Transverse colon (tissue), 4 donors: ENCODE results near the gene FAM13A. TPM values are rescaled to one million over a fixed set of nuclear protein-coding genes. Genes with fewer than 3 reads are reported as not detected.
A peak's percentile ranks its signal among the peaks of the same experiment; 100 is the strongest.

Source experiments
- DNase-seq: peaks from one replicate; pipeline ENCODE4 v3.0.0-alpha.2; 2019
- H3K27ac ChIP-seq, 4 donors: fragments of 200-600 bp; sonication (generic); 2 replicates each; pipeline ENCODE4 v1.5.1; 2016 to 2018; ENCODE audit warnings: inconsistent platforms in 4 of 4
- H3K27me3 ChIP-seq: fragments of 200-600 bp; sonication (generic); 2 replicates; pipeline ENCODE4 v1.5.1; 2017; ENCODE audit warnings: inconsistent platforms
- H3K36me3 ChIP-seq, 4 donors: fragments of 200-600 bp; sonication (generic); 2 replicates each; pipeline ENCODE4 v1.5.1; 2017 to 2019; ENCODE audit warnings: inconsistent platforms in 4 of 4
- H3K4me1 ChIP-seq, 4 donors: fragments of 200-600 bp; sonication (generic); 2 replicates each; pipeline ENCODE4 v1.5.1; 2017 to 2020; ENCODE audit warnings: inconsistent platforms in 4 of 4
- H3K4me3 ChIP-seq, 4 donors: fragments of 200-600 bp; sonication (generic); 1 replicate in 1 of 4; 2 replicates in 3 of 4; pipeline versions ENCODE4 v1.5.1 to v1.6.1; 2017 to 2019; ENCODE audit warnings: inconsistent platforms in 4 of 4
- H3K9me3 ChIP-seq, 2 donors: fragments of 200-600 bp; sonication (generic); 2 replicates each; pipeline ENCODE4 v1.5.1; 2017 to 2019; ENCODE audit warnings: inconsistent platforms in 2 of 2
- CTCF ChIP-seq, 5 experiments: fragments of 200-600 bp in 3 of 5; fragments of 450-650 bp in 2 of 5; sonication (generic) in 3 of 5; IDR thresholded peaks; 1 replicate in 2 of 5; 2 replicates in 3 of 5; pipeline ENCODE4 v1.5.1; 2016 to 2017; ENCODE audit warnings: antibody characterized with exemption in 5 of 5, inconsistent platforms in 3 of 5, mild to moderate bottlenecking in 2 of 5, moderate library complexity in 1 of 5
- EP300 ChIP-seq: sonication (generic); formaldehyde crosslinking; IDR thresholded peaks from one replicate; pipeline ENCODE4 v1.6.1; 2017; ENCODE audit warnings: antibody characterized with exemption, low read depth
- POLR2A ChIP-seq: fragments of 450-650 bp; IDR thresholded peaks from one replicate; pipeline ENCODE4 v1.6.1; 2016; ENCODE audit warnings: antibody characterized with exemption, mild to moderate bottlenecking, moderate library complexity
- POLR2AphosphoS5 ChIP-seq, 3 donors: sonication (generic); formaldehyde crosslinking; IDR thresholded peaks; one replicate each; pipeline ENCODE4 v1.6.1; 2016; ENCODE audit warnings: antibody characterized with exemption in 3 of 3
- WGBS, 2 donors: methylation state at CpG; one replicate each; pipeline ENCODE4 v1.1.5; 2018; ENCODE audit warnings: low coverage in 1 of 2; 5-methylcytosine and 5-hydroxymethylcytosine counted together
- in situ Hi-C, 4 donors: fragments of 200-750 bp; cut with MboI; loops; one replicate each; pipeline versions ENCODE4 v1.15.0 to v1.15.1; 2017; ENCODE audit warnings: low sequenced_read_pairs in 3 of 4, low pct_ligation_motif_present in 1 of 4, low pct_unique_long_range_greater_than_20kb in 1 of 4
- intact Hi-C: fragments of 100-400 bp; cut with DNase I; formaldehyde crosslinking; loops from one replicate; pipeline ENCODE4 v1.15.1; 2023; ENCODE audit warnings: low total_unique reads
- total RNA-seq, 4 donors: library from RNA; depleted of rRNA; stranded (reverse); fragments of >200 nt; gene quantifications; one replicate each; pipeline ENCODE4 v1.1.0, GENCODE V29; 2016

Gene FAM13A
- total RNA-seq, 4 donors from 2014 or later: 57.6 to 88.6 (median 67.6) TPM

- TF ChIP-seq CTCF (IDR thresholded peaks at IDR 0.05): no peak
- no peak for TF ChIP-seq EP300
- TF ChIP-seq POLR2A: no peak
- no peak for TF ChIP-seq POLR2AphosphoS5 (IDR thresholded peaks at IDR 0.05)
- 89 to 90% methylated on average over 2 to 3 of the region's 3 CpGs for WGBS, 2 donors
Measured at GRCh38 chr4:88958080-88958479, 98.9 kb downstream of the FAM13A start.

GRCh38 chr4:88957570-88957969, 99.4 kb downstream of the FAM13A start:
- Histone ChIP-seq H3K9me3 (no peaks in the 10 kb centered on the region), H3K27ac (peak overlapping the region in 2 of 4 donors; percentile 10 to 23), H3K4me1 (peaks cover 0 to 11% (median 0%) of the 10 kb centered on the region in 4 donors), H3K36me3 (no peaks in the 10 kb centered on the region), H3K4me3 (no peak overlapping the region), H3K27me3 (no peaks in the 10 kb centered on the region)
- DNase-seq: no peak
- in situ Hi-C loops (no loop called here), intact Hi-C loops (no loop called here)
- TF ChIP-seq POLR2A (no peak), POLR2AphosphoS5 (IDR thresholded peaks at IDR 0.05) (no peak), EP300 (no peak), CTCF (IDR thresholded peaks at IDR 0.05) (no peak)
- WGBS, 2 donors: 15 to 48% methylated on average over 2 of the region's 2 CpGs

More at GRCh38 chr4:88958080-88958479, 98.9 kb downstream of the FAM13A start:
- no peaks in the 10 kb centered on the region for H3K27me3 ChIP-seq
- H3K4me1 ChIP-seq: peaks cover 0 to 11% (median 0%) of the 10 kb centered on the region in 4 donors
- H3K36me3 ChIP-seq: no peaks in the 10 kb centered on the region
- in situ Hi-C loops: no loop called here
- no peak overlapping the region for H3K4me3 ChIP-seq
- DNase-seq: no peak
- intact Hi-C loops: no loop called here
- H3K27ac ChIP-seq: peak overlapping the region in 3 of 4 donors; percentile 10 to 25 (median 23)
- no peaks in the 10 kb centered on the region for H3K9me3 ChIP-seq

GRCh38 chr4:88955580-88956380, 101.2 kb downstream of the FAM13A start:
- Histone ChIP-seq H3K4me3 (no peak overlapping the region), H3K27me3 (no peaks in the 10 kb centered on the region), H3K27ac (no peak overlapping the region), H3K4me1 (peaks cover 0 to 9% (median 0%) of the 10 kb centered on the region in 4 donors), H3K9me3 (no peaks in the 10 kb centered on the region), H3K36me3 (no peaks in the 10 kb centered on the region)
- DNase-seq: no peak
- intact Hi-C loops (no loop called here), in situ Hi-C loops (no loop called here)
- TF ChIP-seq EP300 (no peak), CTCF (IDR thresholded peaks at IDR 0.05) (no peak), POLR2A (no peak), POLR2AphosphoS5 (IDR thresholded peaks at IDR 0.05) (no peak)
- 82 to 90% methylated on average over 3 of the region's 3 CpGs for WGBS, 2 donors

- Histone ChIP-seq H3K4me1 (peaks cover 0 to 22% (median 5%) of the 10 kb centered on the region in 4 donors), H3K9me3 (no peaks in the 10 kb centered on the region), H3K36me3 (no peaks in the 10 kb centered on the region), H3K27ac (no peak overlapping the region), H3K27me3 (no peaks in the 10 kb centered on the region), H3K4me3 (no peak overlapping the region)
- DNase-seq: no peak
- TF ChIP-seq POLR2A (no peak), CTCF (IDR thresholded peaks at IDR 0.05) (no peak), EP300 (no peak), POLR2AphosphoS5 (IDR thresholded peaks at IDR 0.05) (no peak)
- 87 to 100% methylated on average over 2 of the region's 2 CpGs for WGBS, 2 donors
- in situ Hi-C loops: no loop called here
- intact Hi-C loops: no loop called here
Measured at GRCh38 chr4:88953400-88953799, 103.6 kb downstream of the FAM13A start.
